Spinal cord (tissue), 10 donors: ENCODE data around the gene GRIK3. TPM values are rescaled to one million over a fixed set of nuclear protein-coding genes. Genes with fewer than 3 reads are reported as not detected.

Source experiments
- DNase-seq, 6 donors: peaks; one replicate each; pipeline versions ENCODE4 v3.0.0 to v3.0.0-alpha.2; 2013 to 2015; ENCODE audit warnings: low spot score in 6 of 6, low read depth in 4 of 6
- H3K27ac ChIP-seq: one replicate; pipeline ENCODE4 v1.5.1; 2013; ENCODE audit warnings: low read depth, low read length, control low read depth
- H3K27me3 ChIP-seq: one replicate; pipeline ENCODE4 v1.6.1; 2013; ENCODE audit warnings: low read length; ENCODE audit not compliant: control insufficient read depth, insufficient read depth
- H3K36me3 ChIP-seq: one replicate; pipeline ENCODE4 v1.6.1; 2013; ENCODE audit warnings: low read length; ENCODE audit not compliant: control insufficient read depth, insufficient read depth
- H3K4me1 ChIP-seq: one replicate; pipeline ENCODE4 v1.6.1; 2013; ENCODE audit warnings: low read length; ENCODE audit not compliant: control insufficient read depth, insufficient read depth
- H3K4me3 ChIP-seq: one replicate; pipeline ENCODE4 v1.5.1; 2013; ENCODE audit warnings: low read depth, low read length, control low read depth
- H3K9me3 ChIP-seq: one replicate; pipeline ENCODE4 v1.6.1; 2013; ENCODE audit warnings: low read length; ENCODE audit not compliant: control insufficient read depth, insufficient read depth
- WGBS: methylation state at CpG from one replicate; pipeline ENCODE4 v1.1.5; 2013; ENCODE audit warnings: missing lambda C conversion rate; ENCODE audit not compliant: insufficient coverage; 5-methylcytosine and 5-hydroxymethylcytosine counted together
- polyA plus RNA-seq, 2 donors: library from polyadenylated mRNA; unstranded; fragments of 120-200 nt; gene quantifications; one replicate each; pipeline ENCODE4 v1.2.1, GENCODE V29; 2013; ENCODE audit not compliant: insufficient read length in 2 of 2
- total RNA-seq, 2 donors: library from RNA; depleted of rRNA in 1 of 2; stranded (reverse); fragments of 120-200 nt in 1 of 2; fragments of >200 nt in 1 of 2; gene quantifications; one replicate each; pipeline versions ENCODE4 v1.2.3 to v1.2.4, GENCODE V29; 2013 to 2014
- donor health status: healthy.

Gene GRIK3
- total and polyA plus RNA-seq, 4 donors, result 18.5 to 43.6 (median 31.3) TPM

- Histone ChIP-seq H3K4me1 (peaks cover 3% of the 10 kb centered on the region), H3K9me3 (no peaks in the 10 kb centered on the region), H3K27me3 (no peaks in the 10 kb centered on the region), H3K36me3 (no peaks in the 10 kb centered on the region), H3K4me3 (no peak overlapping the region), H3K27ac (no peak overlapping the region)
- no peak for DNase-seq
- 65% methylated on average over 3 of the region's 3 CpGs for WGBS
Measured at GRCh38 chr1:36760081-36760480, 274.2 kb downstream of the GRIK3 start.

- no peaks in the 10 kb centered on the region for H3K36me3 ChIP-seq
- no peak for DNase-seq
- H3K9me3 ChIP-seq, result no peaks in the 10 kb centered on the region
- H3K27ac ChIP-seq, result no peak overlapping the region
- no peaks in the 10 kb centered on the region for H3K27me3 ChIP-seq
- no peak overlapping the region for H3K4me3 ChIP-seq
- WGBS, result no CpG with 5 or more reads among the region's 5 CpGs
- peaks cover 7% of the 10 kb centered on the region for H3K4me1 ChIP-seq
Measured at GRCh38 chr1:36759355-36759754, 275.0 kb downstream of the GRIK3 start.

- H3K4me3 ChIP-seq, result no peak overlapping the region
- peak in 2 of 6 donors; percentile 38 to 46 for DNase-seq
- H3K4me1 ChIP-seq, result peaks cover 7% of the 10 kb centered on the region
- no peaks in the 10 kb centered on the region for H3K27me3 ChIP-seq
- 73% methylated on average over 4 of the region's 12 CpGs for WGBS
- no peaks in the 10 kb centered on the region for H3K9me3 ChIP-seq
- no peak overlapping the region for H3K27ac ChIP-seq
- no peaks in the 10 kb centered on the region for H3K36me3 ChIP-seq
Measured at GRCh38 chr1:36755303-36756230, 278.7 kb downstream of the GRIK3 start.

GRCh38 chr1:36754366-36754765 lies 279.9 kb downstream of the GRIK3 start:
- H3K4me1 ChIP-seq, result peaks cover 7% of the 10 kb centered on the region
- DNase-seq, result no peak

GRCh38 chr1:36753451-36753850 lies 280.9 kb downstream of the GRIK3 start:
- Histone ChIP-seq H3K27me3 (no peaks in the 10 kb centered on the region), H3K27ac (no peak overlapping the region), H3K9me3 (no peaks in the 10 kb centered on the region), H3K4me1 (peaks cover 7% of the 10 kb centered on the region), H3K4me3 (no peak overlapping the region), H3K36me3 (no peaks in the 10 kb centered on the region)
- 73% methylated on average over 3 of the region's 7 CpGs for WGBS
- no peak for DNase-seq

More at GRCh38 chr1:36754366-36754765, 279.9 kb downstream of the GRIK3 start:
- Histone ChIP-seq H3K27me3 (no peaks in the 10 kb centered on the region), H3K36me3 (no peaks in the 10 kb centered on the region), H3K9me3 (no peaks in the 10 kb centered on the region), H3K4me3 (no peak overlapping the region), H3K27ac (no peak overlapping the region)
- WGBS, result 100% methylated on average over 1 of the region's 1 CpG

GRCh38 chr1:36752891-36753361 lies 281.4 kb downstream of the GRIK3 start:
- no peaks in the 10 kb centered on the region for H3K9me3 ChIP-seq
- 84% methylated on average over 3 of the region's 6 CpGs for WGBS
- no peak for DNase-seq

GRCh38 chr1:36752431-36752830 lies 281.9 kb downstream of the GRIK3 start:
- H3K27me3 ChIP-seq, result no peaks in the 10 kb centered on the region
- H3K4me3 ChIP-seq, result no peak overlapping the region
- peaks cover 7% of the 10 kb centered on the region for H3K4me1 ChIP-seq
- DNase-seq, result no peak
- no peaks in the 10 kb centered on the region for H3K36me3 ChIP-seq
- no peak overlapping the region for H3K27ac ChIP-seq
- H3K9me3 ChIP-seq, result no peaks in the 10 kb centered on the region
- 86% methylated on average over 2 of the region's 2 CpGs for WGBS

More at GRCh38 chr1:36752891-36753361, 281.4 kb downstream of the GRIK3 start:
- H3K27me3 ChIP-seq, result no peaks in the 10 kb centered on the region
- peaks cover 7% of the 10 kb centered on the region for H3K4me1 ChIP-seq
- H3K36me3 ChIP-seq, result no peaks in the 10 kb centered on the region
- no peak overlapping the region for H3K4me3 ChIP-seq
- no peak overlapping the region for H3K27ac ChIP-seq

GRCh38 chr1:36751525-36751924 lies 282.8 kb downstream of the GRIK3 start:
- DNase-seq, result no peak
- Histone ChIP-seq H3K4me1 (peaks cover 7% of the 10 kb centered on the region), H3K9me3 (no peaks in the 10 kb centered on the region), H3K27ac (no peak overlapping the region), H3K36me3 (no peaks in the 10 kb centered on the region), H3K27me3 (no peaks in the 10 kb centered on the region), H3K4me3 (no peak overlapping the region)
- WGBS, result no CpG with 5 or more reads among the region's 4 CpGs

GRCh38 chr1:36748466-36748865 lies 285.8 kb downstream of the GRIK3 start:
- 95% methylated on average over 7 of the region's 7 CpGs for WGBS
- Histone ChIP-seq H3K27me3 (no peaks in the 10 kb centered on the region), H3K9me3 (no peaks in the 10 kb centered on the region), H3K27ac (no peak overlapping the region), H3K4me3 (no peak overlapping the region), H3K4me1 (no peaks in the 10 kb centered on the region), H3K36me3 (no peaks in the 10 kb centered on the region)
- no peak for DNase-seq
